ENCODE measurements around the gene DBET.
"Not testable (repeated sequence)": the region's sequence is repeated elsewhere in the genome, so short reads cannot be mapped to it uniquely, and the experiment has no call there.

Gene DBET

DNA sequence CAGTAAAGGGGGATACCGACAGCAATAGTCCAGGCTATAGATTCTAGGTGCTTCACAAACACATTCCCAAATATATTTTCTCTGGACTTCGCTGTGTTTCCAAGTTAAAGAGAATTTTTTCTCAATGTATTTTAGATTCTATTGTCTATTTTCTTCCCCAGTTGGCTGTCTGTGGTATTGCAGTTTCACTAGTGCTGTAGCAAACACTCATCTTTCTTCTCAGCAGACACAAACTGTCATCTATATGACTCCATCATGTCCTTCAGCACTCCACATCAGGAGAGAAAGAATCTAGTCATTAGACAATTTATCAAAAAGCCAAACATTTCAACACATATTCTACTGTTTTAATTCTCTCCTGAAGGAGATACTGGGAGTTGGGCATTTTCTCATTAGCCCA lies at the start of gene DBET:
TSS of gene DBET (plus strand) at position 161 of the 400 bp plus-strand sequence.
- not testable (repeated sequence) for DNase-seq

DNA sequence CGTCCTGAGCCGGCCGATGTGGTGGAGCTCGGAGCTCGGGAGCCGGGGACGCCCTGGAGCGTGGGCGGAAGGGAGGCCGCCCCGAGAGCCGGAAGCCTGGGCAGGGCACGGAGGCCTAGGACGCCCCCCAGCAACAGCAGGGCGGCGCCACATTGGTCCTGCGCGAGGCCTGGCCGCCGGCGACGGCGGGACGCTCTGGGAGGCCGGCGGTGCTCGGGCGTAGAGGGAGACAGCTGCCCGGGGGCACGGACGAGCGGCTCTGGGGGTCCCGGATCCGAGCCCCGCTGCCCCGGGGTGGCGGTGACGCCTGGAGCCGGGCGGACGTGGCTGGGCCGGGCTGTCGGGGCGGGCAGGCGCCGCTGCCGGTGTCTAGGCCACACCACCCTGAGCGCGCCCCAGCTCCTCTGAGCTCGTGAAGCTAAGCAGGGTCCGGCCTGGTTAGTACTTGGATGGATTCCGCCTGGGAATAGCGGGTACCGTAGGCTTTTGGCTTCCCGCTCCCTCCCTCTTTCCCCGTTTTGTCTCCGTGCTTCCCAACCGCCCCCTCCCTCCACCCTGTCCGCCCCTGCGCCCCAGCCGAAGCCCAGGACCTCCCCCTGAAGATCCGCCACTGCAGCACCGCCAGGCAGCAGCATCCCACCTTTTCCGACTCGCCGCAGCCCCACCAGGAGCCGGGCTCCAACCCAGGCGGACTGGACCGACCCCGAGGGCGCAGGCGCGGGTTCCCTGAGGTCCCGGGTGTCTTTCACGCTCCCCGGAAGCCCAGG lies 49.3 kb upstream of the DBET start:
- DNase-seq, result no peak

DNA sequence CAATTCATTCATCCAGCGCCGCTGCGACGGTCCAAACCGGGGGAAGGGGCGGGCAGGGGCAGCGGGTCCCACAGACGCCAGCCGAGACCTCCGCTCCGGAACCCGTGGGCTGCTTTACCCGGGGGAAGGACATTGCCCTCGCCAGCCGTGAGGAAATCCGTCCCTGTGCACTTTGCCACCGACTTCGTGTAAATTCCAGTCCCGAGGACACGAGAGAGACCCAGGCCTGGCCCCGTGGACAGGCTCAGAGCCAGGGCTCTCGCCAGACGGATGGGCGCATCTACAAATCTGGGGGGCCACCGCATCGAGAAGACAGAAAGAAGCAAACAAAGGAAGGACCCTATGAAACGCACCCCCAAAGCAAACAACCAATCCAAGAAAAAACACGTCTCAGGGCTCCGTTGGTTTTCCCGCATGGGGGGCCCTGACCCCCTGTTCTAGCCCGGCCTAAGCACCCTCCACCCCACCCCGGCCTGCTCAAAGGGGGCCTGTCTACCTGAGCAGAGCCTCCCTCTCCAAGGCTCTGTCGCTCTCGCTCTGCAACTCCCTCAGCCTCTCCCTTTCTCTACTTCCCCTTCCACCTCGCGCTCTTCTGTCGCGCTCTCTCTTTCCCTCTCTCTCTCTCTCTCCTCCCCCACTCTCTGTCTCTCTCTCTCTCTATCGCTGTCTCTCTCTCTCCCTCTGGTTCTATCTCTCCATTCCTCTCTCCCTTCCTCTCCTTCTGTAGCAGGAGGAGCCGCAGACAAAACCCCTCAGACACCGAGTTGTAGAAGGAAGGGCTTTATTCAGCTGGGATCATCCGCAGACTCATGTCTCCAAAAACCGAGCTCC lies 48.5 kb upstream of the DBET start:
- DNase-seq, result no peak

DNA sequence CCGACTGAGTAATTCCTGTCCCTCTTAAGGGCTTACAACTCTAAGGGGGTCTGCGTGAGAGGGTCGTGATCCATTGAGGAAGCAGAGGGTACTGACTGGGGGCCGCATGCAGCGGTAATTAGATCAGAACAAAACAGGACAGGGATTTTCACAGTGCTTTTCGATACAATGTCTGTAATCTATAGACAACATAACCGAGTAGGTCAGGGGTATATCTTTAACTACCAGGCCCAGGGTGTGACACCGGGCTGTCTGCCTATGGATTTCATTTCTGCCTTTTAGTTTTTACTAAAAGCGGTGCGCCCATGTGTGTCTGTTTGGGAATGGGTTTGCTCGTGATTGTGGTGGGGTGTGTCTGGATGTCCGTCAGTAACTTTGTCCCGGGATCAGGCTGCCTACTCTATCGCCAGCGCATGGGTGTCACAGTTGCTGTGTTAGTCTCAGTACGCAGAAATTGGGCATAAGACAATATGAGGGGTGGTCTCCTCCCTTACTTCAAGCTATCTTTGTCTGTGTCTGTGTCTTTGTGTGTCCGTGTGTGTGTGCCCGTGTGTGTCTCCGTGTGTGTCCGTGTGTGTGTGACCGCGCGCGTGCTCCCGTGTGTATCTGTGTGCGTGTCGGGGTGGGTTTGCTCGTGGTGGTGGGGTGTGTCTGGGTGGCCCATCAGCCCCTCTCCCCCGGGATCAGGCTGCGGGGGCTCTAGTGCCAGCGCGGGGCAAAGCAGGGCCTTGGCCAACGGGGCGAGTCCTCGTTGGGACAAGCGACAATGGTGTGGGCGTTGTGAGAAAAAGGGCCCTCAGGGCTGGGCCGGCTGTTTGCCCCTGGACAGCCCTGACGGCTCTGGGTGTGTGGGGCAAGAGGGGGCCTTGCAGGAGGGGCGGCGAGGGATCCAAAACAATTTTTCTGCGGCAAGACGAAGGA lies 47.7 kb upstream of the DBET start:
- DNase-seq, result no peak

DNA sequence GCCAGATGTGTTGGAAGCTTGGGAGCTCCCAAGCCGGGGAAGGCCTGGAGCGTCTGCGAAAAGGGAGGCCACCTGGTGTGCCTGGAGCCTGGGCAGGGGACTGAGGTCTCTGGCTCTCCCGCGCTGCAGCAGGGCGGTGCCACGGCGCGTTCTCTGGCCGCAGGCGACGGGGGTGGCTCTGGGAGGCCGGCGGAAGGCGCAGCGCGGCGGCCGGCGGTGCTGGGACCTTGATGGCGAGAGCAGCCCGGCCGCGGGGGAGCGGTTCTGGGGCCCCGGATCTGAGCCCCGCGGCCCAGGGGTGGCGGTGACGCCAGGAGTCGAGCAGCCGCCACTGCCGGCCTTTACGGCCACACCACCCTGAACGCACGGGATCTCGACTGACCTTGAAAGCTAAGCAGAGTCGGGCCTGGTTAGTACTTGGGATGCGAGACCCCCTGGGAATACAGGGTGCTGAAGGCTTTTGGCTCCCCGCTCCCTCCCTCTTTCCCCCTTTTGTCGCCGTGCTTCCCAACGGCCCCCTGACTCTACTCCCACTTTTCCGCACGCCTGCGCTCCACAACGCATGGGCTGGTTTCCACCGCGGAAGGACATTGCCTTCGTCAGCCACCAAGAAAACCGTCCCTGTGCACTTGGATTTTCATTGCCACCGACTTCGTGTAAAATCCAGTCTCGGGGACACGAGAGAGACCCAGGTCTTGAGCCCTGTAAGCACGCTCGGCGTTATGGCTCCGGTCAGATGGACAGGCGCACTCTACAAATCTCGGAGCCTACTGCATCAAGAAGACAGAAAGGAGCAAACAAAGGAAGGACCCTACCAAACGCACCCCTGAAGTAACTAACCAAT lies 46.7 kb upstream of the DBET start:
- no peak for DNase-seq

DNA sequence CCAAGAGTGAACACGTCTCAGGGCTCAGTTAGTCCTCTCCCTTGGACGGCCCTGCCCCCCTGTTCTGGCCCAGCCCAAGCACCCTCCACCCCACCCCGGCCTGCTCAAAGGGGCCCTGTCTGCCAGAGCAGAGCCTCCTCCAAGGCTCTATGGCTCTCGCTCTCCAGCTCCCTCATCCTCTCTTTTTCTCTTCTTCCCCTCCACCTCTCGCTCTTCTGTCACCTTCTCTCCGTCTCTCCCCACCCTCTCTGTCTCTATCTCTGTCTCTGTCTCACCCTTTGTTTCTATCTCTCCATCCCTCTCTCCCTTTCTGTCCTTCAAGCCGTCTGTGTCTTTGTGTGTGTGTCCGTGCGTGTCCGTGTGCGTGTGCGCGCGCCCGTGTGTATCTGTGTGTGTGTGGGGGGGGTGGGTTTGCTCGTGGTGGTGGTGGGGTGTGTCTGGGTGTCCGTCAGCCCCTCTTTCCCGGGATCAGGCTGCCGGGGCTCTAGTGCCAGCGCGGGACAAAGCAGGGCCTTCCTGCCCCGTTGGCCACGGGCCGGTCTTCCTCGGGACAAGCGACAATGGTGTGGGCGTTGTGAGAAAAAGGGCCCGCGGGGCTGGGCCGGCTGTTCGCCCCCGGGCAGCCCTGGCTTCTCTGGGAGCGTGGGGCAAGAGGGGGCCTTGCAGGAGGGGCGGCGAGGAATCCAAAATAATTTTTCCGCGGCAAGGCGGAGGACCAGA lies 45.9 kb upstream of the DBET start:
- no peak for DNase-seq

DNA sequence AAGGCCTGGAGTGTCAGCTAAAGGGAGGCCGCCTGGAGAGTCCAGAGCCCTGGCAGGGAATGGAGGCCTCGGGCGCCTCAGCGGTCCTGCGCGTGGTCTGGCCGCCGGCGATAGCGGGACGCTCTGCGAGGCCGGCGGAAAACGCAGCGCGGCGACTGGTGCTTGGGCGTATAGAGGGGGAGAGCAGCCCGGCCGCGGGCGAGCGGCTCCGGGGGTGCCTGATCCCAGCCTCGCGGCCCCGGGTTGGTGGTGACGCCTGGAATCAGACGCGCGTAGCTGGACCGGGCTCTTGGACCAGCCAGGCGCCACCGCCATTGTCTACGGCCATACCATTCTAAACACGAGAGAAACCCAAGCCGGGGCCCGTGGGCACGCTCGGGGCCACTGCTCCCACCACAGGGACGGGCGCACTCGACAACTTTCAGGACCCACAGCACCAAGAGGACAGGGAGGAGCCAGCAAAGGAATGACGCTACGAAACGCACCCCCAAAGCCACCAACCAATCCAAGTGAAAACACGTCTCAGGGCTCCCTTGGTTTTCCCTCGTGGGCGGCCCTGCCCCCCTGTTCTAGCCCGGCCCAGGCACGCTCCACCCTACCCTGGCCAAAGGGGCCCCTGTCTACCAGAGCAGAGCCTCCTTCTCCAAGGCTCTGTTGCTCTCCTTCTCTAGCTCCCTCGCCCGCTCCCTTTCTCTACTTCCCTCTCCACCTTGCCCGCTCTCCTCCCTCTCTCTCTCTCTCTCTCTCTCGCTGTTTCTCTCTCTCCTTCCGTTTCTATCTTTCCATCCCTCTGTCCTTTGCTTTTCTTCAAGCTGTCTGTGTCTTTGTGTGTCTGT lies 45.1 kb upstream of the DBET start:
- no peak for DNase-seq

DNA sequence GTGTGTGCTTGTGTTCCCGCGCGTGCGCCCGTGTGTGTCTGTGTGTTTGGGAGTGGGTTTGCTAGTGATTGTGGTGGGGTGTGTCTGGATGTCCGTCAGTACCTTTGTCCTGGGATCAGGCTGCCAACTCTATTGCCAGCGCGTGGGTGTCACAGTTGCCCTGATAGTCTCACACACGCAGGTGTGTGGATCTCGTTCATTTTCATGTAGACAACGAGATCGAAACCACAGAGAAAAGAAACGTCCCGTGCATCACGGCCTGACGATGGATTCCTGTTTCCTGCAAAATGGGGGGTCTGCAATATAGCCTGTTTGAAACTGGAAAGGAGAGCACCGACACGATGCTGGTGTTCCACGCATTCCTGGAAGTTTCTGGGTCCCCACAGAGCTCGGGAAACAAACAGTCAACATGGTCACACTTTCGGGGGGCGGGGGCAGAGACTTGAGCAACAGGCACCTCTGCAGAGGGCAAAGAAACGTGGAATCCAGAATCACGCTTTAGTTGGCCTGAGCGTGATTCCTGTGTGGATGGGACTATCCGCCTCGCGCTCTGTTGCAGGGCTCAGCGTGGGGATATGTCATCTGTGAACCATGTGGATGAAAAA lies 44.3 kb upstream of the DBET start:
- DNase-seq, result not testable (repeated sequence)

DNA sequence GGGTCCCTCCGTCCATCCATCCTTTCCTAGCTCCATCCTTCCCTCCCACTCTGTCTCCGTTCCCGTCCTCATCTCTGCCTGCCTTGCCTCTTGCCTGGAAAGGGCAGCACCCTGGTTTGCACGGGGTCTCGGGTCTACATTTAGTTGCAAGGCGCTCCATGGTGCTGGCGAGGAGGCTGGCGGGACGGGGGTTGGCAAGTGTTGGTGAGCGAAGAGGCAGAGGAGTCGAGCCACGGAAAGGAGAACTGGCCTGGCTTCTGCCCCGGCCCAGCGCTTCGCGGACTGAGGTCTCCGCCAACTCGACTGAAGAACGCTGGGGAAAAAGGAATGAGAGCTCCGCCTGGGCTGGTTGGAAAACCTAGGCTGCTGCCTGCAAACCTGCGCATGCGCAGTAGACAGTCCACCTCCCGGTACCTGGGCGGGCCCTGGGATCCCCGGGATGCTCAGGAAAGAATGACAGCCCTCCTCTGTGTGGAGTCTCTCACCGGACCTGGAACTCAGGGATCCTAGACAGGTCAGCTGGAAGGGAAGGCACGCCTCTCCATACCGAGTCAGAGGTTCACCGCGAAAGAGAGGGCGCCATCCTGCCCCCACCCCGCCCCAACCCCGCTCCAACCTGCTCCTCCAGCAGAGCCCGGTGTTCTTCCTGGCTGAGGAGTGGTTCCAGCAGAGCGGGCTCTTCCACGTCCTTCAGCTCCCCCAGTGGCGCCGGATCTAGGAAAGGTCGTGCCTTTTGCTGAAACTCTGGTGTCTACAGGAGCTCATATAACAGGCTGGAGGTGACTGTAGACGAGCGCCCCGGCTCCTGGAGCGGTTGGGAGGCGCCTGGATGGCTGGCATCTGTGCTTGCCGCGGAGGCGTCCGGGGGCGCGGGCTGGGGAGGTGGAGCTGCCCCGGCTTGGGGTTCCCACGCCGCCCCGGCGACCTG lies 43.2 kb upstream of the DBET start:
- no peak for DNase-seq

DNA sequence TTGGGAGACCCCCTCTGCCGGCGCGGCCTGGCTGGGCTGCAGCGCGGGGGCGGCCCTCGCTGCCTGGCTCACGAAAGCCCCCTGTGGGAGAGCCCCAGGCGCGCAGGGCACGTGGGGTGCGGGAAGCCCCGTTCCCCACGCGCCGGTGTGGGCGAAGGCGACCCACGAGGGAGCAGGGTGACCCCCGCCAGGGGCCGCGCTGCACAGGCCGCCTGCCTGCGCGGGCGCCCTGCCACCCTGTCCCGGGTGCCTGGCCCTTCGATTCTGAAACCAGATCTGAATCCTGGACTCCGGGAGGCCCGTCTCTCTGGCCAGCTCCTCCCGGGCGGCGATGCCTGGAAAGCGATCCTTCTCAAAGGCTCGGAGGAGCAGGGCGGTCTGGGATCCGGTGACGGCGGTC lies 42.3 kb upstream of the DBET start:
- DNase-seq, result not testable (repeated sequence)

DNA sequence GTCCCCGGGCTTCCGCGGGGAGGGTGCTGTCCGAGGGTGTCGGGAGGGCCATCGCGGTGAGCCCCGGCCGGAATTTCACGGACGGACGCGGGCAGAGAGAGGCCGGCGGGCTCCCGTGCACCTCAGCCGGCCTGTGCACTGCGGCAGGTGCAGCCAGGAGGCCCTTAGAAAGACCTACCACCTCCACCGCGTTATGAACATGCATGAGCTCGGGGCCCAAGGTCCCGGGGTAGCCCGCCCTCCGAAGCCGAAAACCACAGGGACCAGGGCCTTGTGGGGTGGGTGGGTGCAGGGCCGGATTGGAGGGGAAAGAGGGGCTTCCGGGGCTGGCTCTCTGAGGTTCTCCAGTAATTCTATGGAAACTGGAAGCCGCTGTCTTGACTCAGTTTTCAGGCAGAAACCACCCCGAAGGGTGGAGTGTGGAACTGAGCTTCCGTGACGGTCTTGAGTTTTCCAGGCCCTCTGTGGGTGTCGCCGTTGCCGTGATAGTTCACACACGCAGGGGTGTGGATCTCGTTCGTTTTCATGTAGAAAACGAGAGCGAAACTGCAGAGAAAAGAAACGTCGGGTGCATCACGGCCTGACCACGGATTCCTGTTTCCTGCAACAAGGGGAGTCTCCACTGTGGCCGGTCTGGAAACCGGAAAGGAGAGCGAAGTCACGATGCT lies 41.6 kb upstream of the DBET start:
- DNase-seq, result not testable (repeated sequence)

DNA sequence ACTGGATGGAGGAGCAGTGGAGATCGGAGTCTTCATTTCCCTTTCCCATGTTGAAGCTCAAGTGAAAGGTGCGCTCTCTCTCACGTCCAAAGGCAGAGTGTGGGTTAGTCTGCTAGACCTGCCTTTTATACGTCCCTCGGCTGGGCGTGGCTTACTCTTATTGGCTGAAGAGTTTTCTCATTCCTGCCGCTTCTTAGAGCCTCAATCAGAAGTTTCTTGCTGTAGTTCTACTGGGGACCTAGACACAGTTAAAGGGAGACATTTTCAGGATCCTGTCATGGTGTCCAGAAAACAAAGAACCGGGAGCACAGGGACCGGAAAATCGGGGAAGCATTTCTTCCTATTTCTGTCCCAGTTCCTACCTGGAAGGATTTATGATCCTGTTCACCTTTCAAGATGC lies 37.1 kb upstream of the DBET start, which contains the start of gene FRG2:
TSS of gene FRG2 (minus strand) at position 101 of the 400 bp plus-strand sequence. CDS start at position 49, 52 bp downstream.
- not testable (repeated sequence) for DNase-seq

DNA sequence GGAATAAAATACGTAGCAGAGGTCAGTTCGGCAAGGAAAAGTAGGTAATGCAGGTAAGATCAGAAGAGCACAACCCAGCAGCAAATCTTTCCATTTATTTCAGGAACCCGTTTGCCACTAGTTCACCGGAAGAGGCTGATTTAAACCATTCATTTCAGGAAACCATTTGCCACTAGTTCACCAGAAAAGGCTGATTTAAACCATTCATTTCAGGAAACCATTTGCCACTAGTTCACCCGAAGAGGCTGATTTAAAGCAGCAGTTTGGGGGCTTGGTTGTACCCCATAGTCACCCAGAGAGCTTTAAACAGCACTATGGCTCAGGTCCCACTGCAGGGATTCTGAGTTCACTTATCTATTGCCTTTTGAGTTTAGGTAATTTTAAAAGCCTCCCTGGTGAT lies 33.0 kb upstream of the DBET start:
- DNase-seq, result not testable (repeated sequence)

DNA sequence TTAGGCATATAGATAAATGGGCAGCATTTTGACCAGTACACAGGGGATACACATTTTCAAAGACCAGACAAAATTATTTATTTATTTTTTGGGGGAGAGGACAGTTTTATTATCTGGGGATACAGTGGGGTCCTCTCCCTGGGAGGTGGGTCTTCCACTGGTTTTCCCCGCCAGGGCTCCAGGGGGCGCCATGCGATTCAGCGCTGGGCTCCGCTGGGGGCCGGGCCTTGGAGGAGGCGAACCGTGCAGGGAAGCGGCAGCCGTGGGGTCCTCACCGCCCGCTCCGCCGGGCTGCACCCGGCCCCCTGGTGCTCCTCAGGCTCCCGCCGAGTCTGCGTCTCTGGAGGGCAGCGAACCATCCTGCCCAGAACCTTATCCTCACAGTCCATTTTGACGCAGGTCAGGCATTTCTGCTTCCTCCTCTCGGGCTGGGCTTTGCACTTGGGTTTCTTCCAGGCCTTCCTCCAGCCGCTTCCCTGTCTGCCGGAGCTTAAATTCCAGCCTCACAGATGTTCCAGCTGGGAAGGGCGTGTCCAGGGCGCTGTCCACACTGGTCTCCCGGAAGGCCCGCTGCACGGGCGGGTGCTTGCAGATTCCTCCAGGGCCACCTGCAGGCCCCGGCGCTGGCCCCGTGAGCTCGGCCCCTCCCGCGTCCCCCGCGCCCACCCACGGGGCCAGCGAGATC lies 26.5 kb upstream of the DBET start:
- not testable (repeated sequence) for DNase-seq

DNA sequence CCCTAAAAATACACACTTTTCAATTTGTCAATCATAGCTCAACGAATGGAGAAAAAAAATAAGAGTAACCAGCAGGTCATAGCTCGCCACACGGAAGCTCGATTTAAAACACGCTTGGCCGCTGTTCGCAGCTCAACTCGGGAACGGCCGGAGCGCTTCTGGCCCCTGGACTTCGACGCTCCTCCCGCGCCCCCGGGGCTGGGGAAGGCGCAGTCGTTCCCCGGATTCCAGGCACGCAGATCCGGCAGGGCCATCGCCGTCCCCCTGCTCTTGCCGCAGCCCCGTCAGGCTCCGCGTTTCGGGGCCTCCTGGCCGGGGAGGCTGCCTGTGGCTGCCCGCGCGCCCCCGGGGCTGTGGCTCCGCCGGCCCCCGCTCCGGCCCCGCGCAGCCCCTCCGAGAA lies 23.4 kb upstream of the DBET start:
- DNase-seq, result not testable (repeated sequence)

DNA sequence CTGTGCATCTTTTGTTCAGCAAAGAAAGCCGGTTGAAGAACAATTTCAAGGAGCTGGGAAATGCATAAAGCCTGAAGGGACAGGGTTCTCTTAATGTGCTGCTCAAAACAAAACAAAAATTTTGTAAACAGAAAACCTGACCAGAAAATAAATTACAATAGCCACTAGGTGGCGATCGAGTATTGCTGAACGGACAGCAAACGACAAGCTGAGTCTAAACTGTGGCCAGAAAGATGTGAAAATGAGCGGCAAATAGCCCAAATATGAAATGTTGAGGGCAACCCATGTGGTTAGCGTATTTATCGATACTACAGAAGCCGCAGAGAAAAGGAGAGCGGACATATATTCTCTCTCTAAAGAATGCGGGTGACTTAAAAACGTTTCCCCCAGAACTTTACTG lies 16.7 kb upstream of the DBET start:
- not testable (repeated sequence) for DNase-seq

Data from NCI-H774 (cell line).